ENCODE data around the gene ERCC6. TPM values are rescaled to one million over a fixed set of nuclear protein-coding genes. Genes with fewer than 3 reads are reported as not detected.

Gene ERCC6
- total RNA-seq, 2 donors from 2014 or later: 22.5 to 27.8 TPM

GRCh38 chr10:49534670-49535381 lies 4.1 kb downstream of the ERCC6 start:
- ATAC-seq (no peak), DNase-seq (ENCODE audit: low spot score) (no peak)
- no peaks in the 10 kb centered on the region for H3K27me3 Mint-ChIP-seq
- H3K4me1 Mint-ChIP-seq (ENCODE audit: low read depth in 2 of 2): peaks cover 38 to 43% of the 10 kb centered on the region in 2 donors
- peak overlapping the region; percentile 9 to 54 for H3K27ac Mint-ChIP-seq
- H3K36me3 Mint-ChIP-seq: peaks cover 9% of the 10 kb centered on the region
- peak overlapping the region; percentile 26 for H3K4me3 Mint-ChIP-seq
- H3K9me3 Mint-ChIP-seq: no peaks in the 10 kb centered on the region

GRCh38 chr10:49532461-49532860 lies 6.5 kb downstream of the ERCC6 start:
- Mint-ChIP-seq H3K9me3 (no peaks in the 10 kb centered on the region), H3K36me3 (peaks cover 16% of the 10 kb centered on the region), H3K27ac (no peak overlapping the region), H3K4me1 (ENCODE audit: low read depth in 2 of 2) (peaks cover 20 to 34% of the 10 kb centered on the region in 2 donors), H3K27me3 (no peaks in the 10 kb centered on the region), H3K4me3 (no peak overlapping the region)
- ATAC-seq (no peak), DNase-seq (ENCODE audit: low spot score) (no peak)

- peaks cover 31% of the 10 kb centered on the region for H3K36me3 Mint-ChIP-seq
Observed at GRCh38 chr10:49528977-49529506, 9.9 kb downstream of the ERCC6 start.

GRCh38 chr10:49527850-49528249 lies 11.1 kb downstream of the ERCC6 start:
- ATAC-seq: no peak
- Mint-ChIP-seq H3K4me3 (no peak overlapping the region), H3K4me1 (ENCODE audit: low read depth in 2 of 2) (peaks cover 0 to 19% of the 10 kb centered on the region in 2 donors), H3K9me3 (no peaks in the 10 kb centered on the region), H3K36me3 (peaks cover 33% of the 10 kb centered on the region), H3K27me3 (no peaks in the 10 kb centered on the region), H3K27ac (no peak overlapping the region)
- no peak for DNase-seq (ENCODE audit: low spot score)

More at GRCh38 chr10:49528977-49529506, 9.9 kb downstream of the ERCC6 start:
- Mint-ChIP-seq H3K27me3 (no peaks in the 10 kb centered on the region), H3K9me3 (no peaks in the 10 kb centered on the region), H3K27ac (no peak overlapping the region), H3K4me3 (no peak overlapping the region), H3K4me1 (ENCODE audit: low read depth in 2 of 2) (peaks cover 0 to 19% of the 10 kb centered on the region in 2 donors)
- DNase-seq (ENCODE audit: low spot score) (no peak), ATAC-seq (no peak)

GRCh38 chr10:49527061-49527460 lies 11.9 kb downstream of the ERCC6 start:
- H3K27ac Mint-ChIP-seq: no peak overlapping the region
- DNase-seq (ENCODE audit: low spot score) (no peak), ATAC-seq (no peak)
- H3K4me3 Mint-ChIP-seq: no peak overlapping the region
- H3K36me3 Mint-ChIP-seq: peaks cover 30% of the 10 kb centered on the region
- no peaks in the 10 kb centered on the region for H3K27me3 Mint-ChIP-seq
- H3K9me3 Mint-ChIP-seq: no peaks in the 10 kb centered on the region
- H3K4me1 Mint-ChIP-seq (ENCODE audit: low read depth in 2 of 2): peaks cover 0 to 16% of the 10 kb centered on the region in 2 donors

GRCh38 chr10:49526619-49527018 lies 12.3 kb downstream of the ERCC6 start:
- DNase-seq (ENCODE audit: low spot score) (no peak), ATAC-seq (no peak)
- Mint-ChIP-seq H3K4me3 (no peak overlapping the region), H3K4me1 (ENCODE audit: low read depth in 2 of 2) (peaks cover 0 to 12% of the 10 kb centered on the region in 2 donors), H3K27me3 (no peaks in the 10 kb centered on the region), H3K9me3 (no peaks in the 10 kb centered on the region), H3K27ac (no peak overlapping the region), H3K36me3 (peaks cover 26% of the 10 kb centered on the region)

- Mint-ChIP-seq H3K4me1 (ENCODE audit: low read depth in 2 of 2) (peaks cover 0 to 8% of the 10 kb centered on the region in 2 donors), H3K36me3 (peaks cover 24% of the 10 kb centered on the region), H3K27ac (no peak overlapping the region), H3K9me3 (no peaks in the 10 kb centered on the region), H3K27me3 (no peaks in the 10 kb centered on the region), H3K4me3 (no peak overlapping the region)
- ATAC-seq: no peak
- no peak for DNase-seq (ENCODE audit: low spot score)
Observed at GRCh38 chr10:49524496-49524895, 14.4 kb downstream of the ERCC6 start.

- no peaks in the 10 kb centered on the region for H3K9me3 Mint-ChIP-seq
- peaks cover 24% of the 10 kb centered on the region for H3K36me3 Mint-ChIP-seq
- H3K27me3 Mint-ChIP-seq: no peaks in the 10 kb centered on the region
- H3K4me3 Mint-ChIP-seq: no peak overlapping the region
- DNase-seq (ENCODE audit: low spot score) (no peak), ATAC-seq (no peak)
- peaks cover 5% of the 10 kb centered on the region in 2 donors for H3K4me1 Mint-ChIP-seq (ENCODE audit: low read depth in 2 of 2)
- H3K27ac Mint-ChIP-seq: no peak overlapping the region
Observed at GRCh38 chr10:49523301-49523700, 15.6 kb downstream of the ERCC6 start.

- Mint-ChIP-seq H3K36me3 (peaks cover 8% of the 10 kb centered on the region), H3K27ac (no peak overlapping the region), H3K27me3 (no peaks in the 10 kb centered on the region)
Observed at GRCh38 chr10:49521062-49521461, 17.9 kb downstream of the ERCC6 start.

GRCh38 chr10:49520122-49520775 lies 18.7 kb downstream of the ERCC6 start:
- Mint-ChIP-seq H3K4me3 (no peak overlapping the region), H3K27me3 (no peaks in the 10 kb centered on the region), H3K9me3 (no peaks in the 10 kb centered on the region), H3K27ac (no peak overlapping the region), H3K4me1 (ENCODE audit: low read depth in 2 of 2) (peaks cover 5% of the 10 kb centered on the region in 2 donors), H3K36me3 (peaks cover 8% of the 10 kb centered on the region)
- no peak for ATAC-seq
- DNase-seq (ENCODE audit: low spot score): no peak

More at GRCh38 chr10:49521062-49521461, 17.9 kb downstream of the ERCC6 start:
- no peaks in the 10 kb centered on the region for H3K9me3 Mint-ChIP-seq
- no peak overlapping the region for H3K4me3 Mint-ChIP-seq
- ATAC-seq: no peak
- peaks cover 5% of the 10 kb centered on the region in 2 donors for H3K4me1 Mint-ChIP-seq (ENCODE audit: low read depth in 2 of 2)
- DNase-seq (ENCODE audit: low spot score): no peak

- no peak for DNase-seq (ENCODE audit: low spot score)
- H3K36me3 Mint-ChIP-seq: peaks cover 8% of the 10 kb centered on the region
- no peaks in the 10 kb centered on the region for H3K9me3 Mint-ChIP-seq
- no peak for ATAC-seq
- H3K27me3 Mint-ChIP-seq: no peaks in the 10 kb centered on the region
- no peak overlapping the region for H3K4me3 Mint-ChIP-seq
- H3K4me1 Mint-ChIP-seq (ENCODE audit: low read depth in 2 of 2): peaks cover 5% of the 10 kb centered on the region in 2 donors
- no peak overlapping the region for H3K27ac Mint-ChIP-seq
Observed at GRCh38 chr10:49519717-49520116, 19.2 kb downstream of the ERCC6 start.

GRCh38 chr10:49518982-49519578 lies 19.8 kb downstream of the ERCC6 start:
- Mint-ChIP-seq H3K36me3 (peaks cover 2% of the 10 kb centered on the region), H3K27ac (no peak overlapping the region), H3K27me3 (no peaks in the 10 kb centered on the region), H3K4me3 (no peak overlapping the region), H3K4me1 (ENCODE audit: low read depth in 2 of 2) (peaks cover 3 to 5% of the 10 kb centered on the region in 2 donors), H3K9me3 (no peaks in the 10 kb centered on the region)
- ATAC-seq (peak; percentile 60 to 61), DNase-seq (ENCODE audit: low spot score) (no peak)

- Mint-ChIP-seq H3K9me3 (no peaks in the 10 kb centered on the region), H3K36me3 (no peaks in the 10 kb centered on the region), H3K27me3 (no peaks in the 10 kb centered on the region), H3K4me3 (no peak overlapping the region), H3K27ac (no peak overlapping the region), H3K4me1 (ENCODE audit: low read depth in 2 of 2) (peaks cover 3 to 5% of the 10 kb centered on the region in 2 donors)
- no peak for ATAC-seq
- DNase-seq (ENCODE audit: low spot score): no peak
Observed at GRCh38 chr10:49518566-49518965, 20.4 kb downstream of the ERCC6 start.

All from natural killer cell treated with Interleukin-12 subunit alpha and Interleukin-12 subunit beta and Interleukin-15 and Interleukin-18, amount 100 ng/mL, for 72 hours (primary cell).